ENCODE data around the gene MTCH1. TPM values are rescaled to one million over a fixed set of nuclear protein-coding genes. Genes with fewer than 3 reads are reported as not detected.

Gene MTCH1
- total RNA-seq, 1 experiment from 2014 or later: 178 TPM

DNA sequence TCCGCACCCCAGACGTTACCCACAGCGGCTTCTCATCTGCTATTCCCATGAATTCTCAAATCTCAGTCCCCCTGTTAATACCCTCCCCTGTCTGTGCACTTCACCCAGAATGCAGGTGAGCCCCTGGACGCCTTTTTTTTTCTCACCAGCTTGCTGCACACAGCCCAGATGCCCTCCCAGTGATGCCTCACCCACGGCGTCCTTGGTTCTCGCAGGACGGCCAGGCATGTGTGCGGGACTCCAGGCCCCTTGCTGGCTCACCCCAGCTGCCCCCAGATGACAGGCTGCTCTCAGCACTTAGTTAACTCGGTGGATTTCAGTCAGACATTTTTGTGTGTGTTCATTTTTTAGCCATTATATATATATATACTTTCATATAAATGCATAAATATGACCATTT is 56.8 kb downstream of the MTCH1 start:
- Histone ChIP-seq H3K9me3 (no peaks in the 10 kb centered on the region), H3K4me1 (no peaks in the 10 kb centered on the region), H3K36me3 (ENCODE audit: control insufficient read depth, insufficient read depth, low read length) (no peaks in the 10 kb centered on the region), H3K27me3 (replicated peaks; ENCODE audit: control insufficient read depth, insufficient read depth, low read length) (no peaks in the 10 kb centered on the region), H3K4me3 (ENCODE audit: low read depth, low read length) (no peak overlapping the region)
- Mint-ChIP-seq H3K27ac (ENCODE audit: unreplicated experiment) (no peak overlapping the region), H3K4me1 (ENCODE audit: low read depth, unreplicated experiment) (no peaks in the 10 kb centered on the region), H3K9me3 (ENCODE audit: unreplicated experiment) (no peaks in the 10 kb centered on the region), H3K36me3 (ENCODE audit: insufficient read depth, unreplicated experiment) (no peaks in the 10 kb centered on the region), H3K27me3 (ENCODE audit: insufficient read depth, unreplicated experiment) (no peaks in the 10 kb centered on the region), H3K4me3 (ENCODE audit: unreplicated experiment) (no peak overlapping the region)
- TF ChIP-seq, protein P1, sequence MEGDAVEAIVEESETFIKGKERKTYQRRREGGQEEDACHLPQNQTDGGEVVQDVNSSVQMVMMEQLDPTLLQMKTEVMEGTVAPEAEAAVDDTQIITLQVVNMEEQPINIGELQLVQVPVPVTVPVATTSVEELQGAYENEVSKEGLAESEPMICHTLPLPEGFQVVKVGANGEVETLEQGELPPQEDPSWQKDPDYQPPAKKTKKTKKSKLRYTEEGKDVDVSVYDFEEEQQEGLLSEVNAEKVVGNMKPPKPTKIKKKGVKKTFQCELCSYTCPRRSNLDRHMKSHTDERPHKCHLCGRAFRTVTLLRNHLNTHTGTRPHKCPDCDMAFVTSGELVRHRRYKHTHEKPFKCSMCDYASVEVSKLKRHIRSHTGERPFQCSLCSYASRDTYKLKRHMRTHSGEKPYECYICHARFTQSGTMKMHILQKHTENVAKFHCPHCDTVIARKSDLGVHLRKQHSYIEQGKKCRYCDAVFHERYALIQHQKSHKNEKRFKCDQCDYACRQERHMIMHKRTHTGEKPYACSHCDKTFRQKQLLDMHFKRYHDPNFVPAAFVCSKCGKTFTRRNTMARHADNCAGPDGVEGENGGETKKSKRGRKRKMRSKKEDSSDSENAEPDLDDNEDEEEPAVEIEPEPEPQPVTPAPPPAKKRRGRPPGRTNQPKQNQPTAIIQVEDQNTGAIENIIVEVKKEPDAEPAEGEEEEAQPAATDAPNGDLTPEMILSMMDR (IDR thresholded peaks at IDR 0.05; ENCODE audit: insufficient read depth in 1 of 2, low read depth in 1 of 2, low read length in 1 of 2, severe bottlenecking in 1 of 2, unreplicated experiment in 1 of 2): no peak
- POLR2A ChIA-PET: no interaction called here
- CTCF ChIA-PET: no interaction called here
- DNase-seq: no peak
- intact Hi-C loops (cut with micrococcal nuclease; ENCODE audit: unreplicated experiment): no loop called here
- BruUV-seq (replicated peaks): no TSS peak

DNA sequence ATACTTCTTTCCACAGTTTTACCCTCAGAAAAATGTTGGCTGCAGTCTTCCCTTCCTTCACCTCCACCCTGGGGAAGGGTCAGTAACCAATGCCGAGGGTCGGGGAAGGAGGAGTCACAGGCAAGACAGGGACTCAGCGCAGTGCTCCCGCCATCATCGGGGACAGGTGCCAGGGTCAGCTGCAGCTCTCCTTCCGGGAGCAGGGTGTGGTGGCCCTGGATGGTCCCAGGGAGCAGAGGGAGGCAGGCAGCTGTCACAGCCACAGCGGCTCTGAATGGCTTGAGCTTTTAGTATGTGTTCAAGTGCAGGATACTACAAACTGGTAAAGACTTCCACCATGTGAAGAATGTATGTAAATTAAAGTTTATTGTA is 57.5 kb downstream of the MTCH1 start:
- POLR2A ChIA-PET: no interaction called here
- Mint-ChIP-seq H3K4me1 (ENCODE audit: low read depth, unreplicated experiment) (no peaks in the 10 kb centered on the region), H3K36me3 (ENCODE audit: insufficient read depth, unreplicated experiment) (no peaks in the 10 kb centered on the region)

DNA sequence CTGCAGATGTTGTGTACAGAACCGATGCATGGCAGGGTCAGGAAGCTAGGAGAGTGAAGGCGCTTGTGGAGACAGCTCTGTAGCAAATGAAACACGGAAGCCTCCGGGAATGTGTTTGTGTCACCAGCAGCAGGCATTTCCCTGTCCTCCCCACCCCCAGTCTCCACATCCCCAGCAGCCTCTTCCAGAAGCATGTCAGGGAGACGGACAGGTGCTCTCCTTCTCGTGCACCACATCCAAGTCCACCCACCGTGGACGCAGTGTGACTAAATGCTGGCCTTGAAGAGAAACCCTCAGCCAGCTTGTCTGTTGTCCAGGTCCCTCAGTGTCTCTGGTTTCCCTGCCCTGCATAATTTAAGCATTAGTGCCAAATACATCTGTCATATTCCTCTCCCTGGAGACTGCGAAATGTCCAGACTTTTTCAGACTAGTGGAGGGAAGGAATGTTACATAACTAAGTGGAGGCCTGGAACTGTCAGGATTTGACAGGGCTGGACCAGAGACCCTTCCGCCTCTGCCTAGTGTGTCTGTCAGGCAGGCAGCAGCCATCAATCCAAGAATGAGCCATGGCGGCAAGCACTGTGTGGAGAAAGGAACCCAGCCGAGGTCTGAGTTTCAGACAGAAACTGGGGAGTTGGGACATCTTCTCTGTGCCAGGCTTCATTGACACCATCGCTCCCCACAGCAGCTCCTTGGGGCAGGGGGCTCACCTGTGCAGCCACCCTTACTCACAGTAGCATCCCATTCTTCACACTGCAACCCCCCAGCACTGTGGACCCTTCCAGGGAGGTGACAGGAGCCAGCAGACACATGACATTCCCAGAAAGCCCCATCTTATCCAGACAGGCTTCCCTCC is 58.1 kb downstream of the MTCH1 start:
- intact Hi-C loops (cut with micrococcal nuclease; ENCODE audit: unreplicated experiment): no loop called here
- H3K36me3 Mint-ChIP-seq (ENCODE audit: insufficient read depth, unreplicated experiment): no peaks in the 10 kb centered on the region
- DNase-seq: no peak
- no peaks in the 10 kb centered on the region for H3K27me3 Mint-ChIP-seq (ENCODE audit: insufficient read depth, unreplicated experiment)
- no peaks in the 10 kb centered on the region for H3K9me3 Mint-ChIP-seq (ENCODE audit: unreplicated experiment)
- TF ChIP-seq, protein P1 (IDR thresholded peaks at IDR 0.05; ENCODE audit: insufficient read depth in 1 of 2, low read depth in 1 of 2, low read length in 1 of 2, severe bottlenecking in 1 of 2, unreplicated experiment in 1 of 2): no peak
- POLR2A ChIA-PET: no interaction called here
- H3K4me1 Mint-ChIP-seq (ENCODE audit: low read depth, unreplicated experiment): no peaks in the 10 kb centered on the region
- no peaks in the 10 kb centered on the region for H3K27me3 ChIP-seq (replicated peaks; ENCODE audit: control insufficient read depth, insufficient read depth, low read length)
- H3K4me3 Mint-ChIP-seq (ENCODE audit: unreplicated experiment): no peak overlapping the region
- H3K27ac Mint-ChIP-seq (ENCODE audit: unreplicated experiment): no peak overlapping the region
- no peaks in the 10 kb centered on the region for H3K36me3 ChIP-seq (ENCODE audit: control insufficient read depth, insufficient read depth, low read length)
- H3K4me1 ChIP-seq: no peaks in the 10 kb centered on the region
- no TSS peak for BruUV-seq (replicated peaks)
- H3K4me3 ChIP-seq (ENCODE audit: low read depth, low read length): no peak overlapping the region
- CTCF ChIA-PET: no interaction called here
- no peaks in the 10 kb centered on the region for H3K9me3 ChIP-seq

More for the DNA sequence above, 57.5 kb downstream of the MTCH1 start:
- DNase-seq: no peak
- no peaks in the 10 kb centered on the region for H3K36me3 ChIP-seq (ENCODE audit: control insufficient read depth, insufficient read depth, low read length)
- TF ChIP-seq, protein P1 (IDR thresholded peaks at IDR 0.05; ENCODE audit: insufficient read depth in 1 of 2, low read depth in 1 of 2, low read length in 1 of 2, severe bottlenecking in 1 of 2, unreplicated experiment in 1 of 2): no peak
- CTCF ChIA-PET: no interaction called here
- no peaks in the 10 kb centered on the region for H3K4me1 ChIP-seq
- Mint-ChIP-seq H3K27ac (ENCODE audit: unreplicated experiment) (no peak overlapping the region), H3K4me3 (ENCODE audit: unreplicated experiment) (no peak overlapping the region), H3K27me3 (ENCODE audit: insufficient read depth, unreplicated experiment) (no peaks in the 10 kb centered on the region), H3K9me3 (ENCODE audit: unreplicated experiment) (no peaks in the 10 kb centered on the region)
- intact Hi-C loops (cut with micrococcal nuclease; ENCODE audit: unreplicated experiment): no loop called here
- no TSS peak for BruUV-seq (replicated peaks)
- no peaks in the 10 kb centered on the region for H3K27me3 ChIP-seq (replicated peaks; ENCODE audit: control insufficient read depth, insufficient read depth, low read length)
- no peak overlapping the region for H3K4me3 ChIP-seq (ENCODE audit: low read depth, low read length)
- H3K9me3 ChIP-seq: no peaks in the 10 kb centered on the region
